Activated CD8-positive, alpha-beta T cell treated with anti-CD3 and anti-CD28 coated beads for 36 hours (primary cell): ENCODE results near the gene GSE1. TPM values are rescaled to one million over a fixed set of nuclear protein-coding genes. Genes with fewer than 3 reads are reported as not detected.

Experiments
- ATAC-seq: fragments of 200-7000 bp; cut with Tn5 transposase; one replicate; pipeline ENCODE4 v1.10.0; 2021; ENCODE audit warnings: mild to moderate bottlenecking, moderate library complexity
- CTCF ChIA-PET: fragments of 350-600 bp; sonication (Branson Sonifier 250); formaldehyde crosslinking; loops from one replicate; lab custom pipeline; 2021; ENCODE audit warnings: antibody characterized with exemption; lab: Charles Lee
- POLR2A ChIA-PET: fragments of 350-600 bp; sonication (Branson Sonifier 250); formaldehyde crosslinking; loops from one replicate; lab custom pipeline; 2021; ENCODE audit warnings: antibody characterized with exemption; lab: Charles Lee
- DNase-seq: peaks from one replicate; pipeline ENCODE4 v3.0.0-alpha.2; 2020
- H3K27ac Mint-ChIP-seq: one replicate; pipeline ENCODE4 v1.8.0; 2021; ENCODE audit warnings: mild to moderate bottlenecking, mixed read lengths
- H3K27me3 Mint-ChIP-seq: one replicate; pipeline ENCODE4 v1.8.0; 2021; ENCODE audit warnings: mixed read lengths
- H3K36me3 Mint-ChIP-seq: one replicate; pipeline ENCODE4 v1.8.0; 2021; ENCODE audit warnings: low read depth, mixed read lengths
- H3K4me1 Mint-ChIP-seq: one replicate; pipeline ENCODE4 v1.8.0; 2021; ENCODE audit warnings: low read depth, mixed read lengths
- H3K4me3 Mint-ChIP-seq: one replicate; pipeline ENCODE4 v1.8.0; 2021; ENCODE audit warnings: mild to moderate bottlenecking, moderate library complexity, mixed read lengths
- H3K9me3 Mint-ChIP-seq: one replicate; pipeline ENCODE4 v1.8.0; 2021; ENCODE audit warnings: mixed read lengths
- CTCF ChIP-seq: fragments of 200-600 bp; IDR thresholded peaks from one replicate; pipeline ENCODE4 v1.8.0; 2022; ENCODE audit warnings: antibody characterized with exemption, mild to moderate bottlenecking
- intact Hi-C: fragments of 100-400 bp; cut with micrococcal nuclease; formaldehyde crosslinking; loops from one replicate; pipeline ENCODE4 v1.10.0; 2022
- total RNA-seq, 2 experiments: library from RNA; stranded (reverse); gene quantifications; one replicate each; pipeline ENCODE4 v1.2.3, GENCODE V29; 2021

The GSE1 gene
- total RNA-seq, 2 experiments from 2014 or later, result 33.6 to 34.5 TPM

DNA sequence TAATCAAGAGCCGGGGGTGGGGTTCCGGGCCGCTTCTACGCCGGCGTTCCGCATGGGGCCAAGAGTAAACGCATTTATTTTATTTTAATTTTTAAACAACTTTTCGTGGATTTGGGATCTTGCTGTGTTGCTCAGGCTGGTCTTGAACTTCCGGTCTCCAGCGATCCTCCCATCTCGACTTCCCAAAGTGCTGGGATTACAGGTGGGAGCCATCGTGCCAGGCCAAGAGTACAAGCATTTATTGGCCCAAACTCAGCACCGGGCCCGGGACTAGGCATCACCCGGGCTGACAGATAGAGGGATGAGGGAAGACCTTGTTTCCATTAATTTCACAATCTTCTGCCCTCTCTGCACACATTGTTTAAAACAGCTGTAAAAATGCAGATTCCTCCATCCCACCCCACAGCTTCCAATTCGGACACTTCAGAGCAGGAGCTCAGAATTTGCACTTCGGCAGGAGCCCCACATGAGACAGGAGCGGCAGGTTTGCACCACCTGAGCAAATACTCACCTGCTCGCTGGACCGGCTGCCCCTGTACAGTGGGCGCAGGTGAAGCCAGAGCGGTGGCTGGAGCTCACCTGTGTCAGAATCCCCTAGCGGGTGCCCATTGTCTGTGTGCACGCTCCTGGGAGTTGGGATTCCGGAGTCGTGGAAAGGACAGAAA, 76.3 kb downstream of the GSE1 start:
- Mint-ChIP-seq H3K4me3 (peak overlapping the region; percentile 65), H3K9me3 (no peaks in the 10 kb centered on the region), H3K27me3 (no peaks in the 10 kb centered on the region), H3K4me1 (peaks cover 19% of the 10 kb centered on the region), H3K36me3 (peaks cover 12% of the 10 kb centered on the region), H3K27ac (no peak overlapping the region)
- DNase-seq, result no peak
- ATAC-seq, result no peak
- TF ChIP-seq CTCF, result no peak
- intact Hi-C loops, result no loop called here
- CTCF ChIA-PET, result interaction anchor here (1.1 to 1.7 kb wide), 4 partner anchors 14 to 198 kb away, joined by 4 to 8 read pairs (median 4); no protein-coding TSS in a partner anchor
- POLR2A ChIA-PET, result interaction anchor here (0.6 to 1.6 kb wide), 4 partner anchors 32 to 1636 kb away, joined by 3 to 4 read pairs (median 3); partner anchors contain the start of gene C16orf74

DNA sequence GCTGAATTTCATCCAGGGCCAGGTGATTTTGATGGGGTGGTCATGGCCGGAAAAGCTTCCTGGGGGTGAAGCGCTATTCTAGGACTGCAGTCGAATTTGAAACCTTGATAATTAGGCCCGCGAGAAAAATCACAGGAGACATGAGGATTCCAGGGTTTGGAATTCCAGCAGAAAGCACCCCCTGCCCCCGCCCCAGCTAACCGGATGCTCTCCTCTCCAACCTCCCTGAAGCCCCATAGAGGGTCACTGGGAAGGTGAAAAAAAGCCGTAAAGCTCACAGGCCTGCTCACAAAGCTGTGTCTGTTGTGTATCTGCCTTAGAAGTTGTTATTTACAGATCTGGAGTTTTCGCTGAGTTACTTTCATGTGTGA, 76.8 kb downstream of the GSE1 start:
- no peak for TF ChIP-seq CTCF
- Mint-ChIP-seq H3K4me3 (no peak overlapping the region), H3K27ac (no peak overlapping the region), H3K27me3 (no peaks in the 10 kb centered on the region), H3K4me1 (peaks cover 17% of the 10 kb centered on the region), H3K36me3 (peaks cover 10% of the 10 kb centered on the region), H3K9me3 (no peaks in the 10 kb centered on the region)
- ChIA-PET POLR2A (interaction anchor here (0.6 kb wide), 1 partner anchor 683 kb away, joined by 3 read pairs; no protein-coding TSS in a partner anchor), CTCF (interaction anchor here (1.1 to 1.7 kb wide), 2 partner anchors 27 to 199 kb away, joined by 4 to 8 read pairs; no protein-coding TSS in a partner anchor)
- ATAC-seq (no peak), DNase-seq (no peak)
- intact Hi-C loops, result no loop called here

DNA sequence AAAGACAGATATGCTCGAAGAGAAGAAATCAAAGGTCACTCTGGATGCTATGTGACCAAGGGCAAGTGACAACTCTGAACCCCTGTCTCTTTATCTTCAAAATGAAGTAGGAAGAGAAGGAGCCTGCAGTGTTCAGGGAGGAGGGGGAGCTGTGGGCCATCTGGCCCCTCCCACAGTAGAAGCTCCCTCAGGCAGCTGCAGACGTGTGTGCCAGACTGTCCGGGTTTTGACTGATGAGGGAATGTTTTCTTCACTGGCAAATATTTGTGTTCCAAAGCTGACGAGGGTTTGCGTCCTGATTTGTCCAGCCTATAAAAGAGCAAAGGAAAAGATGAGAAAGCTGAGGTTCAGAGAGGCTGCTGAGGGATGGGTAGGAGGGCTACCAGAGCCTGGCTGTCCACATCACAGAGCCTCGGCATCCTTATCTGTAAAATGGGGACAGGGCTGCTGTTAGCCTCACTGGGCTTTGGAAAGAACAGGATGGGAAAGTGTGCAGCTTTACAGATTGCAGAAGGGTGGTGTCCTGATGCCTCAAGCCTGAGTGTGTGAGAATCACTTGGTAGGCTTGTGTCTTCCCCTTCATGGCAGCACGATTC, 77.4 kb downstream of the GSE1 start:
- no peak for DNase-seq
- ATAC-seq, result no peak
- intact Hi-C loops, result no loop called here
- TF ChIP-seq CTCF, result no peak
- Mint-ChIP-seq H3K27ac (no peak overlapping the region), H3K4me3 (no peak overlapping the region), H3K36me3 (peaks cover 10% of the 10 kb centered on the region), H3K9me3 (no peaks in the 10 kb centered on the region), H3K4me1 (peaks cover 17% of the 10 kb centered on the region), H3K27me3 (no peaks in the 10 kb centered on the region)
- CTCF ChIA-PET, result interaction anchor here (1.5 to 1.7 kb wide), 2 partner anchors 27 to 30 kb away, joined by 3 to 8 read pairs; no protein-coding TSS in a partner anchor
- POLR2A ChIA-PET, result no interaction called here

DNA sequence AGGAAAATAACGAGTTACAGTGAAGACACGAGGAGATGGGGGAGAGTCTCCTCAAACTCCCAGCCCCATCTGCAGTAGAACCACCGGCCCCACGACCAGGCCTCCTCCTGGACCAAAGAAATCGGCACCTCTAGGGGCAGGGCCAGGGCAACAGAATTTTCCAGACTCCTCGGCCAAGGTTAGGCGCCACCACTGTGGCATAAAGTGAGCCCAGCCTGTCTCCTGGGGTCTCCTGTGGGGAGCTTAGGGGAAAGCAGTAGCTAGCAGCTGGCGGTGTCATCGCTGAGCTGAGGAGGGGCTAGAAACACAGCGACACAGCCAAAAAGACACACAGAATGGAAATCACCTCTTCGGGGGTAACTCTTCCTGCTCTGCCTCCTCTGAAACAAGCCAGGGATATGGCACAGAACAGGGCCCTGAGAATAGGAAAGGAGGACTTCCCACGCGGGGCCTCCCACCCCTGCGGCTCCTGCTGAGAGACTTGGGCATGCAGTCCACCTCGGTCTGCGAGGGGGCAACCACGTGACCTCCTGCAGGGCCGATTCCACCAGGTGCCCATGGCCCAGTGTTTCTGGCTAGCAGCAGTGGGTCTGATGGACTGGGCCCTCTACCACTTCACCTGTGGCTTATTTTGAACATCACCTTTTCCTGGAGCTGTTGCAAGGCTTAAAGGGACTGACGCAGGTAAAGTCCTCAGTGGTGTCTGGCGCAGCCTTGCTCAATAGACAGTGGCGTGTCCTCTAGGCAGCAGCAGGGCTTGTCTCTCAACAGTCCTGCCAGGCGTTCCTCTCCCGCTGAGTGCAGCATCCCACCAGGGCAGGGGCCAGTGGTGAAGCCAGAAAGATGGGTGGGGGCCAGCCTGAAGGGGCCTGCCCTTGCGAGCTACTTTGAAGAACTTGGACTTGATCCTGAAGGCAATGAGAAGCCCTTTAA, 82.3 kb downstream of the GSE1 start:
- CTCF ChIA-PET, result no interaction called here
- no peak overlapping the region for H3K4me3 Mint-ChIP-seq
- no peak overlapping the region for H3K27ac Mint-ChIP-seq
- no peak for TF ChIP-seq CTCF
- DNase-seq, result no peak
- no peaks in the 10 kb centered on the region for H3K36me3 Mint-ChIP-seq
- no peak for ATAC-seq
- POLR2A ChIA-PET, result no interaction called here
- H3K27me3 Mint-ChIP-seq, result peaks cover 4% of the 10 kb centered on the region
- H3K4me1 Mint-ChIP-seq, result no peaks in the 10 kb centered on the region
- intact Hi-C loops, result no loop called here
- H3K9me3 Mint-ChIP-seq, result no peaks in the 10 kb centered on the region
